Activated naive CD8-positive, alpha-beta T cell treated with anti-CD3 and anti-CD28 coated beads, Interleukin-2, amount 10 ng/mL, durations not matched to agents 7 days and 5 days (primary cell): ENCODE data around the gene TEX38. TPM values are rescaled to one million over a fixed set of nuclear protein-coding genes. Genes with fewer than 3 reads are reported as not detected.

Experiments
- ATAC-seq: fragments of 150-1000 bp; cut with Tn5 transposase; one replicate; pipeline ENCODE4 v1.10.0; 2021; ENCODE audit warnings: low read depth, moderate library complexity
- POLR2A ChIA-PET: fragments of 350-600 bp; sonication (Branson Sonifier 250); formaldehyde crosslinking; loops from one replicate; lab custom pipeline; 2021; ENCODE audit warnings: antibody characterized with exemption; lab: Charles Lee
- DNase-seq: peaks from one replicate; pipeline ENCODE4 v3.0.0; 2021
- H3K27ac Mint-ChIP-seq: one replicate; pipeline ENCODE4 v1.8.0; 2022; ENCODE audit warnings: mild to moderate bottlenecking, mixed read lengths
- H3K27me3 Mint-ChIP-seq: one replicate; pipeline ENCODE4 v1.8.0; 2022; ENCODE audit warnings: mild to moderate bottlenecking, moderate library complexity, mixed read lengths
- H3K36me3 Mint-ChIP-seq: one replicate; pipeline ENCODE4 v1.8.0; 2021; ENCODE audit warnings: mild to moderate bottlenecking, mixed read lengths
- H3K4me1 Mint-ChIP-seq: one replicate; pipeline ENCODE4 v1.8.0; 2021; ENCODE audit warnings: mixed read lengths
- H3K4me3 Mint-ChIP-seq: one replicate; pipeline ENCODE4 v1.8.0; 2022; ENCODE audit warnings: mild to moderate bottlenecking, moderate library complexity, mixed read lengths
- H3K9me3 Mint-ChIP-seq: one replicate; pipeline ENCODE4 v1.8.0; 2021; ENCODE audit warnings: mixed read lengths
- total RNA-seq, 2 experiments: library from RNA; stranded (reverse); gene quantifications; one replicate each; pipeline ENCODE4 v1.2.3, GENCODE V29; 2021

The TEX38 gene
- total RNA-seq: not detected

GRCh38 chr1:46671554-46671953, at the start of gene TEX38:
TSS of gene TEX38 (plus strand) at chr1:46671854. CDS start at chr1:46671935, 81 bp downstream.
- no peak for ATAC-seq
- no peak within 1 kb of the TSS for H3K4me3 Mint-ChIP-seq
- DNase-seq: no peak
- H3K27ac Mint-ChIP-seq: peak within 1 kb of the TSS; percentile 57
- POLR2A ChIA-PET: no interaction called here
- H3K9me3 Mint-ChIP-seq: no peaks in the 10 kb centered on the region
- peaks cover 7% of the 10 kb centered on the region for H3K36me3 Mint-ChIP-seq
- H3K4me1 Mint-ChIP-seq: peaks cover 30% of the 10 kb centered on the region
- no peaks in the 10 kb centered on the region for H3K27me3 Mint-ChIP-seq

GRCh38 chr1:46621930-46622329, 49.7 kb upstream of the TEX38 start:
- POLR2A ChIA-PET: no interaction called here
- Mint-ChIP-seq H3K9me3 (no peaks in the 10 kb centered on the region), H3K4me3 (no peak overlapping the region), H3K27ac (no peak overlapping the region), H3K4me1 (peaks cover 24% of the 10 kb centered on the region), H3K27me3 (peaks cover 2% of the 10 kb centered on the region), H3K36me3 (no peaks in the 10 kb centered on the region)
- ATAC-seq (no peak), DNase-seq (no peak)

DNA sequence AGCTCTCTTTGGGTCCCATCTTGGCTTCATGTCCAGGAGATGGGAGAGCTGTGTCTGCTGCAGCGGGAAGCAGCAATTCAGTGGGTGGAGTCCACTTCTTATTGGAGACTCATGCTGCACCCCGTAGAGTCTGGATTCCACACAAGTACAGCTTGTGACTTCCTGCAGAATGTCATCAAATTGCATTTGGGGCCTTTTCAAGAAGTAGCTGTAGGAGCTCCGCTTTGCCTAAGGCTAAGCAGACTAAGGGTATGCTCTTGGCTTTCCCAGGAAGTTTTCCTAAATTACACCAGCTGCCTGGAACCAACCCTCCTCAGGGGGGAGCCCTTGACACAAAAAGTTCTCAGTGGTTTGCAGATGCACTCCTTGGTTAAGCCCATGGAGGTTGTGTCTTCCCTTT, 49.3 kb upstream of the TEX38 start:
- Mint-ChIP-seq H3K27me3 (peaks cover under 1% of the 10 kb centered on the region), H3K4me1 (peaks cover 20% of the 10 kb centered on the region), H3K4me3 (no peak overlapping the region), H3K9me3 (no peaks in the 10 kb centered on the region), H3K27ac (no peak overlapping the region), H3K36me3 (peaks cover 1% of the 10 kb centered on the region)
- no peak for DNase-seq
- POLR2A ChIA-PET: no interaction called here
- ATAC-seq: no peak

DNA sequence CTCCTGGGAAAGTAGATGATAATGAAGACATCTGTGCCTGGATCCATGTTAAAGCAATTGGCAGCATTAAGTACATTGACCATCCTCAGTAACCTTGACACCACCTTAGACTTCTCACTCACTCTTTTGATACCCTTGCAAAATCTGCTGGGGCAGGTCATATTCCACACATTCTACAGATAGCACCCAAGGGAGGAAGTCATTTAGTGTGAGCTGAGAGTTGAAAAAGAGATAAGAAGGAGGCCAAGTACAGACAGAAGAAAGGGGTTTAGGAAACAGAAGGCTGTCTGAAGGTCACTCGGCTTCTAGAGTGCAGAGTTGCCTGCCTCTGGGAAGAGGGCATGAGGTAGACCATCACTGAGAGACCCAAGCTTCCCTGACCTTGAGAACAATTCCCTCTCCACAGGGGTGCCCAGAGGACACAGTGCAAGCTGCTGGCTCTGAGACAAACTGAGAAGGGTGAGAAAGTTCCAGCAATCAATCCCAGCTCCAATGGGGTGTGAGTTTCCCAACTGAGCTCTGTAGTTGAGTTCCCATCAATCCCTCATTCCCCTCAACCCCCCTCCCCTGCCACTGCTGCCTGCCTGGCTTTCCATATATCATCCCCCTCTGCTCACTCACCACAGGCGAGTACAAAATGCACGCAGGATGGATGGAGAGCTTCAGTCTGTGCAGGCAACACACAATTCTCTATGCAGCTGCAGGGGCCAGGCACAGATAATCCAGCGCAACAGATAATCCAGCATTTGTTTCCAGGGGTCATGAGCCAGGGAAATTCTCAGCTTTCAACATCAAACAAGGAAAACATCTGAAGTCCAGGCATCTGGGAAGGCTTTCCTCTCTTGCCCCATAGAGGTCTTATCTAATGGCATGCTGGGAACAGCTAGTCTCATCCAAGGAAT, 47.7 kb upstream of the TEX38 start:
- POLR2A ChIA-PET: interaction anchor here (0.7 kb wide), 1 partner anchor 19 kb away, joined by 3 read pairs; no protein-coding TSS in a partner anchor
- H3K36me3 Mint-ChIP-seq: peaks cover 1% of the 10 kb centered on the region
- no peak for DNase-seq
- no peaks in the 10 kb centered on the region for H3K27me3 Mint-ChIP-seq
- peaks cover 11% of the 10 kb centered on the region for H3K4me1 Mint-ChIP-seq
- no peaks in the 10 kb centered on the region for H3K9me3 Mint-ChIP-seq
- no peak overlapping the region for H3K4me3 Mint-ChIP-seq
- H3K27ac Mint-ChIP-seq: no peak overlapping the region
- no peak for ATAC-seq

GRCh38 chr1:46630719-46631118, 40.9 kb upstream of the TEX38 start:
- H3K27me3 Mint-ChIP-seq: no peaks in the 10 kb centered on the region
- ATAC-seq (no peak), DNase-seq (no peak)
- peaks cover 7% of the 10 kb centered on the region for H3K36me3 Mint-ChIP-seq
- POLR2A ChIA-PET: no interaction called here
- no peaks in the 10 kb centered on the region for H3K4me1 Mint-ChIP-seq
- H3K27ac Mint-ChIP-seq: no peak overlapping the region
- H3K4me3 Mint-ChIP-seq: no peak overlapping the region
- H3K9me3 Mint-ChIP-seq: no peaks in the 10 kb centered on the region

GRCh38 chr1:46635205-46635604, 36.4 kb upstream of the TEX38 start:
- peaks cover 3% of the 10 kb centered on the region for H3K36me3 Mint-ChIP-seq
- H3K4me1 Mint-ChIP-seq: no peaks in the 10 kb centered on the region
- no peak for ATAC-seq

GRCh38 chr1:46637444-46638083, 34.1 kb upstream of the TEX38 start:
- Mint-ChIP-seq H3K36me3 (peaks cover 11% of the 10 kb centered on the region), H3K27me3 (no peaks in the 10 kb centered on the region), H3K4me1 (no peaks in the 10 kb centered on the region), H3K4me3 (no peak overlapping the region), H3K9me3 (no peaks in the 10 kb centered on the region), H3K27ac (no peak overlapping the region)
- ATAC-seq: no peak
- no peak for DNase-seq
- POLR2A ChIA-PET: no interaction called here

More at GRCh38 chr1:46635205-46635604, 36.4 kb upstream of the TEX38 start:
- Mint-ChIP-seq H3K27ac (no peak overlapping the region), H3K4me3 (no peak overlapping the region), H3K9me3 (no peaks in the 10 kb centered on the region), H3K27me3 (no peaks in the 10 kb centered on the region)
- POLR2A ChIA-PET: no interaction called here
- DNase-seq: no peak

- Mint-ChIP-seq H3K36me3 (peaks cover 8% of the 10 kb centered on the region), H3K27ac (no peak overlapping the region), H3K9me3 (no peaks in the 10 kb centered on the region), H3K4me3 (no peak overlapping the region), H3K27me3 (no peaks in the 10 kb centered on the region), H3K4me1 (no peaks in the 10 kb centered on the region)
- DNase-seq: no peak
- POLR2A ChIA-PET: no interaction called here
- ATAC-seq: no peak
Observed at GRCh38 chr1:46638921-46639320, 32.7 kb upstream of the TEX38 start.

GRCh38 chr1:46639547-46639946, 32.1 kb upstream of the TEX38 start:
- no peaks in the 10 kb centered on the region for H3K4me1 Mint-ChIP-seq

GRCh38 chr1:46642115-46642680, 29.5 kb upstream of the TEX38 start:
- DNase-seq (no peak), ATAC-seq (no peak)
- H3K9me3 Mint-ChIP-seq: peaks cover under 1% of the 10 kb centered on the region
- no peak overlapping the region for H3K27ac Mint-ChIP-seq
- no peak overlapping the region for H3K4me3 Mint-ChIP-seq
- POLR2A ChIA-PET: no interaction called here
- no peaks in the 10 kb centered on the region for H3K27me3 Mint-ChIP-seq
- H3K36me3 Mint-ChIP-seq: peaks cover 18% of the 10 kb centered on the region
- no peaks in the 10 kb centered on the region for H3K4me1 Mint-ChIP-seq

More at GRCh38 chr1:46639547-46639946, 32.1 kb upstream of the TEX38 start:
- Mint-ChIP-seq H3K27ac (no peak overlapping the region), H3K36me3 (peaks cover 8% of the 10 kb centered on the region), H3K9me3 (no peaks in the 10 kb centered on the region), H3K27me3 (no peaks in the 10 kb centered on the region), H3K4me3 (no peak overlapping the region)
- ATAC-seq: no peak
- POLR2A ChIA-PET: no interaction called here
- DNase-seq: no peak

DNA sequence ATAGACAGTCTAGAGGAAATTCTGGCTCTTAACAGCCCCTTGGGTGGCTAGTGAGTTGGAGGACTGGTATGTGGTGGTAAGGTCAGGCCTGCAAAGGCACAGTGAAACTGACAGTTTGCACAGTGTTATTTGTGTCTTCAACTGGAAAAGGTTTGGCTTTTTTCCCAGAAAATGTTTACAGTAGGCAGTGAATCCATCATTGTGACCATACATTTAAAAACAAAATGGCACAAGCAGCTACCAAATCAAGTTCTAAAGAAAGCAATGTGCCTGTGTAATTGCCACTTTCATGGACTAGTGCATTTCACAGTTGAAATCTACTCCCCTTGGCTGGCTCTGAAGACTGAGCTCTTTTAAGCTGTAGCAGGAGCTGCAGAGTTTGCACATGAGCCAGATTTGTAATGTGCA, 28.3 kb upstream of the TEX38 start:
- Mint-ChIP-seq H3K4me3 (no peak overlapping the region), H3K36me3 (peaks cover 23% of the 10 kb centered on the region)

DNA sequence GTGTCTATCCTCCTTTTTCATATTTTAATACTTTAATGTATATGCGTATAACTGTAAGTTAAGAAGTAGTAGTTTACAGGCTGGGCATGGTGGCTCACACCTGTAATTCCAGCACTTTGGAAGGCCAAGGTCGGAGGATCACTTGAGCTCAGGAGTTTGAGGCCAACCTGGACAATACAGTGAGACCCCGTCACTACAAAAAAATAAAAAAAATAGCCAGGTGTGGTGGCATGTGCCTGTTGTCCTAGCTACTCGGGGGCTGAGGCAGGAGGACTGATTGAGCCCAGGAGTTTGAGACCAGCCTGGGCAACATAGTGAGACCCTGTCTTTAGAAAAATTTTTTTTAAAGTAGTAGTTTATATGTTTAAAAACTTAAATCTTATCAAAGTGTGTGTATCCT, 25.8 kb upstream of the TEX38 start:
- H3K9me3 Mint-ChIP-seq: peaks cover 9% of the 10 kb centered on the region
- H3K27me3 Mint-ChIP-seq: no peaks in the 10 kb centered on the region
- no peak overlapping the region for H3K4me3 Mint-ChIP-seq
- POLR2A ChIA-PET: interaction anchor here (1.2 kb wide), 1 partner anchor 32 kb away, joined by 3 read pairs; no protein-coding TSS in a partner anchor
- no peaks in the 10 kb centered on the region for H3K4me1 Mint-ChIP-seq
- DNase-seq: no peak
- peaks cover 42% of the 10 kb centered on the region for H3K36me3 Mint-ChIP-seq
- H3K27ac Mint-ChIP-seq: no peak overlapping the region
- no peak for ATAC-seq

More for the DNA sequence above, 28.3 kb upstream of the TEX38 start:
- Mint-ChIP-seq H3K4me1 (no peaks in the 10 kb centered on the region), H3K27me3 (no peaks in the 10 kb centered on the region), H3K27ac (no peak overlapping the region), H3K9me3 (peaks cover 4% of the 10 kb centered on the region)
- POLR2A ChIA-PET: interaction anchor here (0.8 kb wide), 1 partner anchor 418 kb away, joined by 3 read pairs; no protein-coding TSS in a partner anchor
- no peak for ATAC-seq
- DNase-seq: no peak

GRCh38 chr1:46646331-46646730, 25.3 kb upstream of the TEX38 start:
- H3K4me3 Mint-ChIP-seq: no peak overlapping the region
- H3K4me1 Mint-ChIP-seq: no peaks in the 10 kb centered on the region
- no peaks in the 10 kb centered on the region for H3K27me3 Mint-ChIP-seq
- H3K27ac Mint-ChIP-seq: no peak overlapping the region
- peaks cover 9% of the 10 kb centered on the region for H3K9me3 Mint-ChIP-seq
- POLR2A ChIA-PET: no interaction called here
- ATAC-seq (no peak), DNase-seq (no peak)
- H3K36me3 Mint-ChIP-seq: peaks cover 44% of the 10 kb centered on the region
